GM12872 (cell line): ENCODE measurements around the gene SNRPA1.
A peak's percentile ranks its signal among the peaks of the same experiment; 100 is the strongest.

Experiments
- CTCF ChIP-seq: IDR thresholded peaks from 3 replicates; pipeline ENCODE4 v1.5.1; 2011; ENCODE audit warnings: low read depth, mild to moderate bottlenecking, low read length, moderate library complexity; ENCODE audit not compliant: insufficient read depth

The SNRPA1 gene

GRCh38 chr15:101322854-101323477 lies 27.9 kb upstream of the SNRPA1 start:
- no peak for TF ChIP-seq CTCF

GRCh38 chr15:101322016-101322695 lies 27.1 kb upstream of the SNRPA1 start:
- TF ChIP-seq CTCF, result no peak

DNA sequence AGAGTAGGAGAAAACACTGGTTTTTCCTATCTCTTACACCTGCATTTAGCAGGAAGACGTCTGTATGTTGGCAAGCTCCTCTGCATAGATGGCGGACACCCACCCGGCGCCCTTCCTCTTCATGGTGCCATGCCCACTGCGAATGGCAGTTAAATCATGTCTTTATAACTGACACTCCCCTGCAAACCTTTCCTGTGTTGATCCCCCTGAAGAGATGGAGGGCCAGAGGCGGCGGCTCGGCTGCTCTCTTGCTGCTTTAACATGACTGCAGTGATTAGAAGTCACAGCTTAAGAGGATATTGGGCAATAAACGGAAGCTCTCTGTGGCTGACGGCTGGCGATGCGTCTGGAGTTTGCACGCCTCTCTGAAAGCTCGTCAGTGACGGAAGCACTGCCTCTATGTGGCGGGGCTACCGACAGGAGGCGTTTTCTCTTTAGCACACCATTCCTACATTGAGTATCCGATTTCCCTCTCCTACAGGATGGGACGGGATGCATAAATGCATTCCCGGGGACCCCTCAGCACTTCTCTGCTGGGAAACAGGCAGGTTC lies 25.5 kb upstream of the SNRPA1 start:
- TF ChIP-seq CTCF, result peak; percentile 42; the same call in 2 of the 3 replicates

GRCh38 chr15:101318839-101319238 lies 23.8 kb upstream of the SNRPA1 start:
- TF ChIP-seq CTCF, result no peak

GRCh38 chr15:101318147-101318819 lies 23.2 kb upstream of the SNRPA1 start:
- TF ChIP-seq CTCF, result no peak

- TF ChIP-seq CTCF, result no peak
Observed at GRCh38 chr15:101317336-101317872, 22.4 kb upstream of the SNRPA1 start.

- TF ChIP-seq CTCF, result no peak
Observed at GRCh38 chr15:101316529-101316928, 21.5 kb upstream of the SNRPA1 start.
